ENCODE measurements around the gene DDX39B. TPM values are rescaled to one million over a fixed set of nuclear protein-coding genes. Genes with fewer than 3 reads are reported as not detected.

DDX39B gene
- total RNA-seq, 4 donors from 2014 or later, result 125 to 327 (median 217) TPM

DNA sequence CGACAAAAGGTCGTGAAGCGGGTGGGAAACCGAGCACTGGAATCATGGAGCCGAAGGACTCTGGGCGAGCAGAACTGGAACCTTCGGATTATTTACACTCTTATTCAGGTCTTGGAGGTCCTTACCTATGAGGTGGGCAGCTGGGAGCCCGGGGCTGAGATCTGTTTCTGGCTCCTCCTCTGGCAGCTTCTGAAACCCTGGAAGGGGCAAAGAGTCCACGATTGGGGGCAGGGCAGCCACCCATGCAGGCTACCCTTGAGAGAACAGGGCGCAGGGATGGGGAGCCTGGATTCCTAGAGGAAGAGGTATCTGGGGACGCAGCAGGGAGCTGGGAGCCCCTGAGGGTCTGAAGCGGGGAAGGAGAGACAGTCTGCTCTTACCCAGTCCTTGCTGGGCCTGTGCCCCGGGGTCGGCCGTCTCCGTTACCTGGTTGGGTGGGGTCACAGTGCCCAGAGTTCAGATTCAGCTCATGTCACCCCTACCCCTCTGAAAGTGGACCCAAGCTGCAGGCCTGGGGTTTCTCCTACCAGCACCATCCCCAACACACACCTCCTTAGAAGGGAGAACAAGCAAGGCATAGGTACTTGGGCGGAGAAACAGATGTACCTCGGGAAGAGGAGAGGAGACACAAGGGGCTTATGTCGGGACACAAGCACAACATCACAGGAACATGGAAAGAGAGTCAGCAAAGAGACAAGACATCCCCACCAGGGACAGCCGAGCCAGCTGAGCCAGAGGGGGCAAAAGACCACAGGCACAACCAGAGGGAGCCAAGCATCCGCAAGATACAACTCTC lies 39.8 kb upstream of the DDX39B start:
- ATAC-seq, result no peak
- no peaks in the 10 kb centered on the region for H3K9me3 ChIP-seq
- peaks cover 0 to 21% (median 9%) of the 10 kb centered on the region in 3 donors for H3K4me1 ChIP-seq
- TF ChIP-seq, protein P1, sequence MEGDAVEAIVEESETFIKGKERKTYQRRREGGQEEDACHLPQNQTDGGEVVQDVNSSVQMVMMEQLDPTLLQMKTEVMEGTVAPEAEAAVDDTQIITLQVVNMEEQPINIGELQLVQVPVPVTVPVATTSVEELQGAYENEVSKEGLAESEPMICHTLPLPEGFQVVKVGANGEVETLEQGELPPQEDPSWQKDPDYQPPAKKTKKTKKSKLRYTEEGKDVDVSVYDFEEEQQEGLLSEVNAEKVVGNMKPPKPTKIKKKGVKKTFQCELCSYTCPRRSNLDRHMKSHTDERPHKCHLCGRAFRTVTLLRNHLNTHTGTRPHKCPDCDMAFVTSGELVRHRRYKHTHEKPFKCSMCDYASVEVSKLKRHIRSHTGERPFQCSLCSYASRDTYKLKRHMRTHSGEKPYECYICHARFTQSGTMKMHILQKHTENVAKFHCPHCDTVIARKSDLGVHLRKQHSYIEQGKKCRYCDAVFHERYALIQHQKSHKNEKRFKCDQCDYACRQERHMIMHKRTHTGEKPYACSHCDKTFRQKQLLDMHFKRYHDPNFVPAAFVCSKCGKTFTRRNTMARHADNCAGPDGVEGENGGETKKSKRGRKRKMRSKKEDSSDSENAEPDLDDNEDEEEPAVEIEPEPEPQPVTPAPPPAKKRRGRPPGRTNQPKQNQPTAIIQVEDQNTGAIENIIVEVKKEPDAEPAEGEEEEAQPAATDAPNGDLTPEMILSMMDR (IDR thresholded peaks at IDR 0.05), result no peak
- TF ChIP-seq POLR2A (IDR thresholded peaks at IDR 0.05) (no peak), EP300 (IDR thresholded peaks at IDR 0.05) (no peak), POLR2AphosphoS5 (IDR thresholded peaks at IDR 0.05) (no peak)
- no peaks in the 10 kb centered on the region for H3K36me3 ChIP-seq
- peak overlapping the region; percentile 41 to 65 for H3K4me3 ChIP-seq
- 36 to 37% methylated on average over 6 to 12 of the region's 21 CpGs for WGBS, 2 donors (ENCODE audit: low coverage in 1 of 2)
- peak overlapping the region; percentile 7 to 87 (median 83) for H3K27ac ChIP-seq
- peaks cover 2% of the 10 kb centered on the region for H3K27me3 ChIP-seq

DNA sequence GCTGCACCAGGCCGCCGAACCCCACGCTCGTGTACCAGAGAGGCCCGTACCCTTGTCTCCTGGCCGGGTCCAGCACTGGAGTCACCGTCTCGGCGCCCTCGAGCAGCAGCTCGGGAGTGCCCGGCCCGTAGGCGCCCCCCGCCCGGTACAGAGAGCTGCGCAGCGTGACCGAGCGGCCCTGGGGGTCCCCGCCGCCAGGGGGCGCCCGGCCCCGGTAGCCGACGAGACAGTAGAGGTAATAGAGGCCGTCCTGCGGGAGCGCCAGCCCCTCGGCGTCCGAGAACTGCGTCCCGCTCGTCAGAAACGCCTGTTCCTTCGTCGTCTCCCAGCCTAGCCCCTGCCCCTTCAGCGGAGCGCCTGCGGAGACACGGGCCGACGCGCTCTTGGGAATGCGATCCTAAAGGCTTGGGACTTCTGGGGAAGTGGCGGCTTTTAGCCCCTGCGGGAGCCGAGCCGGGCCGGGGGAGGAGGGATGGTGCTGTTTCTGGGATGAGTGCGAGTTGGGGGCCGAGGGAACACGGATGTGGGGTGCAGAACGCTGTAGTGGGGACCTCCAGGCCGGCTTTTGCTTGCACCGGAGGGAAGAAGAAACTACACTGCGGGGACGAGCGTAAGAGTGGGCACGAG lies 39.1 kb upstream of the DDX39B start:
- no CpG with 5 or more reads among the region's 62 CpGs for WGBS, 2 donors (ENCODE audit: low coverage in 1 of 2)
- TF ChIP-seq, protein P1 (IDR thresholded peaks at IDR 0.05), result peak in 3 of 4 experiments; percentile 95 to 99 (median 97)
- TF ChIP-seq EP300 (IDR thresholded peaks at IDR 0.05), result no peak
- peak; percentile 31 to 38 for TF ChIP-seq POLR2A (IDR thresholded peaks at IDR 0.05)
- peak; percentile 65 for TF ChIP-seq POLR2AphosphoS5 (IDR thresholded peaks at IDR 0.05)
- Histone ChIP-seq H3K9me3 (no peaks in the 10 kb centered on the region), H3K27ac (peak overlapping the region; percentile 7 to 87 (median 83)), H3K36me3 (no peaks in the 10 kb centered on the region), H3K27me3 (no peaks in the 10 kb centered on the region), H3K4me1 (peaks cover 0 to 21% (median 9%) of the 10 kb centered on the region in 3 donors), H3K4me3 (peak overlapping the region; percentile 41 to 65)
- ATAC-seq, result peak; percentile 97

DNA sequence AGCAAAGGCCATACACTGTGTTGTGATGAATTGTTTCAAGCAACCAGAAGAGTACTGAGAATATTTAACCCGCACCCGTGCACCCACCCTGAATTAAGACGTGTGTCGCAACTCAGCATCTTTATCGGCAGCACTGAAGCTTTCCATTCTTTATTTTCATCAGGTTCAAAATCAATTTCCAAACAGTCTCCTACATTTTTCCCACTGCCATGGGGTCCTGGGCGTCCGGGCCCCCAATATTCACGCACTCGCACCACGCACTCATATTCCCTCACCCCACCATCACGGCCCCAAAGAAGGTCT lies 38.6 kb upstream of the DDX39B start:
- Histone ChIP-seq H3K9me3 (no peaks in the 10 kb centered on the region), H3K27ac (peak overlapping the region in 3 of 4 donors; percentile 82 to 87 (median 84)), H3K4me1 (peaks cover 0 to 21% (median 9%) of the 10 kb centered on the region in 3 donors), H3K27me3 (no peaks in the 10 kb centered on the region), H3K4me3 (peak overlapping the region; percentile 41 to 65), H3K36me3 (no peaks in the 10 kb centered on the region)
- TF ChIP-seq POLR2A (IDR thresholded peaks at IDR 0.05) (no peak), POLR2AphosphoS5 (IDR thresholded peaks at IDR 0.05) (no peak)
- 53% methylated on average over 4 of the region's 11 CpGs; no CpG with 5 or more reads in 1 of the 2 donors for WGBS, 2 donors (ENCODE audit: low coverage in 1 of 2)
- ATAC-seq, result no peak

DNA sequence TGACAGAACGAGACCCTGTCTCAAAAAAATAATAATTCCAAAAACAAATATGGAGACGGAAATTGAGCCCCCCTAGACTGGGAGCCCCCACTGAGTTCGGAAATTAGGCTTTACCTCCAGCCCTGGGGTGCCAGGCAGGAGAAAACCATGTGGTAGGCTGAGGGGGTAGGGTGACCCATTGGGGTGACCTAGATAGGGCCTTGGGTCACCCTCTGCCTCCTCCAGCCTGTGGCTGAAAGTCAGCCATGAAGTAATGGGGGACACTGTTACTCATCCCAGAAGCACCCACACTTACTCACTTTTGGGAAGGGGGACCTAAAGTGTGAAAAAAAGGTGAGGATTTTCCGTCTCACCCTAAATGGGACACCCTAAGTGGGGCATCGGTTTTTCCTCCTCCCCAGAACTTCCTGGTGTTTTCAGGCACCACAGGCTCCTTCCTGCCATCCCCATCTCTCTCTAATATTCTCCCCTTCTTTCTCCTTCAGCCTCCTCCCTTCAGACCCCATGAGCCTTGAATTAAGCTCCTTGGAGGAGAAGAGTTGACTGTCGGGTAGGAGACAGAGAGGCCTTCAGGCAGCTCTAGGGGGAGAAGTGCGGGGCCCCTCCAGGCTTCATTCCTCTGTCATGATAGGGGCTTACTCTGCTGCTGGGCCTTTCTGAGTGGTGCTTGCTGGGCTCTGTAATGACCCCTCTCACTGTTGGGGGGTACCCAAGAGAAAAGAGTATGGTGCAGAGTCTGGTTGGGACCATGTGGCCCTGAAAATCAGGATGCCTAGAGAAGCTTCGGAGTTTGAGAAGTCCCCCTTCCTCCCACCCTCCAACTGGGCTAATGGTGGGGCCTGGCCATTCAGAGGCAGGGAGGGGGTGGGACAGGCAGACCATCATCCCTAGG lies 38.0 kb upstream of the DDX39B start:
- H3K9me3 ChIP-seq, result no peaks in the 10 kb centered on the region
- no peaks in the 10 kb centered on the region for H3K27me3 ChIP-seq
- ATAC-seq, result no peak
- WGBS, 2 donors (ENCODE audit: low coverage in 1 of 2), result 91 to 97% methylated on average over 6 to 7 of the region's 8 CpGs
- H3K36me3 ChIP-seq, result no peaks in the 10 kb centered on the region
- TF ChIP-seq POLR2AphosphoS5 (IDR thresholded peaks at IDR 0.05), result no peak
- TF ChIP-seq POLR2A (IDR thresholded peaks at IDR 0.05), result no peak
- TF ChIP-seq EP300 (IDR thresholded peaks at IDR 0.05), result no peak
- TF ChIP-seq, protein P1 (IDR thresholded peaks at IDR 0.05), result no peak
- H3K4me3 ChIP-seq, result no peak overlapping the region
- peaks cover 0 to 21% (median 9%) of the 10 kb centered on the region in 3 donors for H3K4me1 ChIP-seq
- H3K27ac ChIP-seq, result peak overlapping the region in 1 of 4 donors; percentile 87

- no peak for ATAC-seq
- Histone ChIP-seq H3K9me3 (no peaks in the 10 kb centered on the region), H3K4me1 (peaks cover 0 to 21% (median 9%) of the 10 kb centered on the region in 3 donors), H3K27ac (no peak overlapping the region), H3K36me3 (no peaks in the 10 kb centered on the region), H3K27me3 (no peaks in the 10 kb centered on the region), H3K4me3 (no peak overlapping the region)
- WGBS, 2 donors (ENCODE audit: low coverage in 1 of 2), result 96 to 100% methylated on average over 2 to 3 of the region's 3 CpGs
- TF ChIP-seq, protein P1 (IDR thresholded peaks at IDR 0.05), result no peak
- no peak for TF ChIP-seq POLR2AphosphoS5 (IDR thresholded peaks at IDR 0.05)
- no peak for TF ChIP-seq EP300 (IDR thresholded peaks at IDR 0.05)
- TF ChIP-seq POLR2A (IDR thresholded peaks at IDR 0.05), result no peak
Observed at GRCh38 chr6:31579119-31579505, 37.3 kb upstream of the DDX39B start.

All from gastroesophageal sphincter (tissue), 4 donors.